Ureter (tissue), 1 donor: ENCODE results near the gene HS3ST5. TPM values are rescaled to one million over a fixed set of nuclear protein-coding genes. Genes with fewer than 3 reads are reported as not detected.
"Not testable (repeated sequence)": the region's sequence is repeated elsewhere in the genome, so short reads cannot be mapped to it uniquely, and the experiment has no call there.

Source experiments
- DNase-seq: peaks from one replicate; pipeline ENCODE4 v3.0.0-alpha.2; 2020; ENCODE audit warnings: low spot score
- total RNA-seq: library from RNA; stranded (reverse); gene quantifications from one replicate; pipeline ENCODE4 v1.2.4, GENCODE V29; 2023
- donor health status: DM: yes; HTN: yes; CAD: no.

HS3ST5 gene
- total RNA-seq, 1 donor from 2014 or later, result 3.2 TPM

- DNase-seq, result no peak
These were observed 8.6 kb downstream of the HS3ST5 start for GRCh38 chr6:114334237-114334636.

GRCh38 chr6:114327074-114327473 is 15.7 kb downstream of the HS3ST5 start:
- DNase-seq, result no peak

- no peak for DNase-seq
These were observed 19.0 kb downstream of the HS3ST5 start for GRCh38 chr6:114323784-114324183.

- no peak for DNase-seq
These were observed 23.1 kb downstream of the HS3ST5 start for GRCh38 chr6:114319749-114320148.

GRCh38 chr6:114315831-114316595 is 26.8 kb downstream of the HS3ST5 start:
- no peak for DNase-seq

- DNase-seq, result not testable (repeated sequence)
These were observed 29.0 kb downstream of the HS3ST5 start for GRCh38 chr6:114313816-114314215.

- no peak for DNase-seq
These were observed 29.9 kb downstream of the HS3ST5 start for GRCh38 chr6:114312931-114313330.

- DNase-seq, result no peak
These were observed 32.8 kb downstream of the HS3ST5 start for GRCh38 chr6:114310053-114310452.

- no peak for DNase-seq
These were observed 38.4 kb downstream of the HS3ST5 start for GRCh38 chr6:114304304-114304887.

GRCh38 chr6:114301596-114302219 is 41.1 kb downstream of the HS3ST5 start:
- no peak for DNase-seq

- no peak for DNase-seq
These were observed 45.7 kb downstream of the HS3ST5 start for GRCh38 chr6:114297135-114297534.

GRCh38 chr6:114292431-114292830 is 50.4 kb downstream of the HS3ST5 start:
- no peak for DNase-seq

GRCh38 chr6:114291428-114291827 is 51.4 kb downstream of the HS3ST5 start:
- DNase-seq, result no peak

- DNase-seq, result no peak
These were observed 52.0 kb downstream of the HS3ST5 start for GRCh38 chr6:114290864-114291263.

- no peak for DNase-seq
These were observed 53.9 kb downstream of the HS3ST5 start for GRCh38 chr6:114288701-114289495.

- no peak for DNase-seq
These were observed 55.4 kb downstream of the HS3ST5 start for GRCh38 chr6:114287461-114287860.

- no peak for DNase-seq
These were observed 56.6 kb downstream of the HS3ST5 start for GRCh38 chr6:114286211-114286610.

- no peak for DNase-seq
These were observed 58.5 kb downstream of the HS3ST5 start for GRCh38 chr6:114284281-114284680.

GRCh38 chr6:114282292-114282691 is 60.5 kb downstream of the HS3ST5 start:
- DNase-seq, result no peak

GRCh38 chr6:114281496-114281895 is 61.3 kb downstream of the HS3ST5 start:
- DNase-seq, result no peak

GRCh38 chr6:114280239-114280982 is 62.4 kb downstream of the HS3ST5 start:
- DNase-seq, result no peak

- DNase-seq, result no peak
These were observed 65.6 kb downstream of the HS3ST5 start for GRCh38 chr6:114277220-114277619.
